A549 (cell line): Measurements from ENCODE around the gene DIP2A.

Source experiments
- GATA3 ChIP-seq: IDR thresholded peaks from 2 replicates; pipeline ENCODE4 v1.6.1; 2012; ENCODE audit warnings: borderline replicate concordance
- NR3C1 ChIP-seq: fragments of >200 bp; sonication (Bioruptor Twin); formaldehyde crosslinking; IDR thresholded peaks from 3 replicates; pipeline ENCODE4 v1.6.1; 2017
- PHF8 ChIP-seq: fragments of 200-600 bp; sonication (generic); IDR thresholded peaks from 2 replicates; pipeline ENCODE4 v1.6.1; 2016; ENCODE audit warnings: low read depth, mild to moderate bottlenecking, antibody characterized with exemption, moderate library complexity, borderline replicate concordance
- POLR2A ChIP-seq: IDR thresholded peaks from 2 replicates; pipeline ENCODE4 v1.6.1; 2012; ENCODE audit warnings: mild to moderate bottlenecking, low read length
- POLR2AphosphoS2 ChIP-seq: conservative IDR thresholded peaks from 2 replicates; pipeline ENCODE4 v1.6.1; 2012; ENCODE audit warnings: low read length, improper control_type of control experiment, inconsistent platforms
- REST ChIP-seq: fragments of 200-600 bp; sonication (generic); IDR thresholded peaks from 2 replicates; pipeline ENCODE4 v1.6.1; 2016; ENCODE audit warnings: antibody characterized with exemption, mild to moderate bottlenecking, moderate library complexity
- RFX5 ChIP-seq: fragments of 450-650 bp; IDR thresholded peaks from 2 replicates; pipeline ENCODE4 v1.7.1; 2014; ENCODE audit warnings: antibody characterized with exemption, mild to moderate bottlenecking, moderate library complexity
- TF ChIP-seq, protein P1 (sequence below): IDR thresholded peaks from 2 replicates; pipeline ENCODE4 v1.6.1; 2012
- TF ChIP-seq, protein P2 (sequence below): fragments of >200 bp; sonication (Bioruptor Twin); formaldehyde crosslinking; IDR thresholded peaks from 3 replicates; pipeline ENCODE4 v1.5.1; 2016
- TF ChIP-seq, protein P3 (sequence below): fragments of 150-350 bp; IDR thresholded peaks from 2 replicates; pipeline ENCODE4 v1.6.1; 2014; ENCODE audit warnings: low read depth, mild to moderate bottlenecking, low read length

GRCh38 chr21:46616656-46617055, 158.0 kb downstream of the DIP2A start:
- no peak for TF ChIP-seq NR3C1
- no peak for TF ChIP-seq POLR2A
- TF ChIP-seq RFX5 = no peak
- TF ChIP-seq GATA3 = no peak
- TF ChIP-seq POLR2AphosphoS2 = no peak
- TF ChIP-seq, protein P1, sequence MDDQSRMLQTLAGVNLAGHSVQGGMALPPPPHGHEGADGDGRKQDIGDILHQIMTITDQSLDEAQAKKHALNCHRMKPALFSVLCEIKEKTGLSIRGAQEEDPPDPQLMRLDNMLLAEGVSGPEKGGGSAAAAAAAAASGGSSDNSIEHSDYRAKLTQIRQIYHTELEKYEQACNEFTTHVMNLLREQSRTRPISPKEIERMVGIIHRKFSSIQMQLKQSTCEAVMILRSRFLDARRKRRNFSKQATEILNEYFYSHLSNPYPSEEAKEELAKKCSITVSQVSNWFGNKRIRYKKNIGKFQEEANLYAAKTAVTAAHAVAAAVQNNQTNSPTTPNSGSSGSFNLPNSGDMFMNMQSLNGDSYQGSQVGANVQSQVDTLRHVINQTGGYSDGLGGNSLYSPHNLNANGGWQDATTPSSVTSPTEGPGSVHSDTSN = no peak
- TF ChIP-seq, protein P2, sequence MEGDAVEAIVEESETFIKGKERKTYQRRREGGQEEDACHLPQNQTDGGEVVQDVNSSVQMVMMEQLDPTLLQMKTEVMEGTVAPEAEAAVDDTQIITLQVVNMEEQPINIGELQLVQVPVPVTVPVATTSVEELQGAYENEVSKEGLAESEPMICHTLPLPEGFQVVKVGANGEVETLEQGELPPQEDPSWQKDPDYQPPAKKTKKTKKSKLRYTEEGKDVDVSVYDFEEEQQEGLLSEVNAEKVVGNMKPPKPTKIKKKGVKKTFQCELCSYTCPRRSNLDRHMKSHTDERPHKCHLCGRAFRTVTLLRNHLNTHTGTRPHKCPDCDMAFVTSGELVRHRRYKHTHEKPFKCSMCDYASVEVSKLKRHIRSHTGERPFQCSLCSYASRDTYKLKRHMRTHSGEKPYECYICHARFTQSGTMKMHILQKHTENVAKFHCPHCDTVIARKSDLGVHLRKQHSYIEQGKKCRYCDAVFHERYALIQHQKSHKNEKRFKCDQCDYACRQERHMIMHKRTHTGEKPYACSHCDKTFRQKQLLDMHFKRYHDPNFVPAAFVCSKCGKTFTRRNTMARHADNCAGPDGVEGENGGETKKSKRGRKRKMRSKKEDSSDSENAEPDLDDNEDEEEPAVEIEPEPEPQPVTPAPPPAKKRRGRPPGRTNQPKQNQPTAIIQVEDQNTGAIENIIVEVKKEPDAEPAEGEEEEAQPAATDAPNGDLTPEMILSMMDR = no peak
- TF ChIP-seq PHF8 = no peak
- TF ChIP-seq REST = no peak
- TF ChIP-seq, protein P3, sequence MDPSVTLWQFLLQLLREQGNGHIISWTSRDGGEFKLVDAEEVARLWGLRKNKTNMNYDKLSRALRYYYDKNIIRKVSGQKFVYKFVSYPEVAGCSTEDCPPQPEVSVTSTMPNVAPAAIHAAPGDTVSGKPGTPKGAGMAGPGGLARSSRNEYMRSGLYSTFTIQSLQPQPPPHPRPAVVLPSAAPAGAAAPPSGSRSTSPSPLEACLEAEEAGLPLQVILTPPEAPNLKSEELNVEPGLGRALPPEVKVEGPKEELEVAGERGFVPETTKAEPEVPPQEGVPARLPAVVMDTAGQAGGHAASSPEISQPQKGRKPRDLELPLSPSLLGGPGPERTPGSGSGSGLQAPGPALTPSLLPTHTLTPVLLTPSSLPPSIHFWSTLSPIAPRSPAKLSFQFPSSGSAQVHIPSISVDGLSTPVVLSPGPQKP = no peak
